Psoas muscle (tissue), 8 donors: ENCODE data around the gene KRT33A. TPM values are rescaled to one million over a fixed set of nuclear protein-coding genes. Genes with fewer than 3 reads are reported as not detected.

ENCODE experiments used
- ATAC-seq, 4 donors: fragments of 200-7000 bp; cut with Tn5 transposase; one replicate each; pipeline ENCODE4 v1.9.1; 2020; ENCODE audit warnings: moderate library complexity in 3 of 4, mild to moderate bottlenecking in 2 of 4
- DNase-seq, 2 donors: peaks; one replicate each; pipeline ENCODE4 v3.0.0-alpha.2; 2020
- H3K27ac ChIP-seq: fragments of 200-600 bp; one replicate; pipeline ENCODE4 v1.8.0; 2022
- H3K27me3 ChIP-seq, 3 donors: fragments of 200-600 bp in 1 of 3; one replicate each; pipeline versions ENCODE4 v1.6.1 to v1.8.0; 2013 to 2022; ENCODE audit warnings: low read length in 2 of 3, mild to moderate bottlenecking in 2 of 3, moderate library complexity in 1 of 3; ENCODE audit not compliant: insufficient read depth in 3 of 3
- H3K36me3 ChIP-seq, 2 donors: fragments of 200-600 bp in 1 of 2; one replicate each; pipeline versions ENCODE4 v1.6.1 to v1.8.0; 2013 to 2022; ENCODE audit warnings: low read depth in 1 of 2, mild to moderate bottlenecking in 1 of 2, moderate library complexity in 1 of 2; ENCODE audit not compliant: insufficient read depth in 1 of 2
- H3K4me1 ChIP-seq: fragments of 200-600 bp; one replicate; pipeline ENCODE4 v1.8.0; 2022
- H3K4me3 ChIP-seq: fragments of 200-600 bp; one replicate; pipeline ENCODE4 v1.8.0; 2022; ENCODE audit warnings: mild to moderate bottlenecking
- H3K9me3 ChIP-seq: fragments of 200-600 bp; one replicate; pipeline ENCODE4 v1.8.0; 2022
- CTCF ChIP-seq: fragments of 200-600 bp; IDR thresholded peaks from one replicate; pipeline ENCODE4 v1.8.0; 2022; ENCODE audit warnings: antibody characterized with exemption
- WGBS, 3 donors: extraction: QIAGEN DNeasy Blood & Tissue Kit; methylation state at CpG; one replicate each; pipeline versions ENCODE4 v1.1.6 to v1.1.7; 2013; 5-methylcytosine and 5-hydroxymethylcytosine counted together
- intact Hi-C, 2 donors: fragments of 100-400 bp; cut with DNase I; formaldehyde crosslinking; loops; one replicate each; pipeline versions ENCODE4 v1.11.0 to v1.14.2; 2022
- polyA plus RNA-seq, 3 donors: library from polyadenylated mRNA; stranded (reverse); fragments of 200-250 nt; gene quantifications; one replicate each; pipeline ENCODE4 v1.2.3, GENCODE V29; 2013
- total RNA-seq, 4 donors: library from RNA; stranded (reverse); fragmentation: NEBNext Ultra II Directional in 2 of 4; extraction: Animal tissue kit (Norgen Biotek cat#: 25700) in 2 of 4; gene quantifications; one replicate each; pipeline versions ENCODE4 v1.2.1 to v1.2.4, GENCODE V29; 2021 to 2023
- donor health status: healthy with polysubstance abuse.
- donor health status: DM: no; HTN: no; CAD: no; lungs with moderate emphysema.
- donor health status: Bipolar disorder and iron deficiency.
- donor health status: healthy.
- donor health status: DM: yes; HTN: yes; CAD: no.
- donor health status: DM: no; HTN: no; CAD: no.
- donor health status: DM: no; HTN: no; CAD: no.
- donor health status: DM: yes; HTN: yes; CAD: no.

The KRT33A gene
- total and polyA plus RNA-seq, 7 donors = not detected

DNA sequence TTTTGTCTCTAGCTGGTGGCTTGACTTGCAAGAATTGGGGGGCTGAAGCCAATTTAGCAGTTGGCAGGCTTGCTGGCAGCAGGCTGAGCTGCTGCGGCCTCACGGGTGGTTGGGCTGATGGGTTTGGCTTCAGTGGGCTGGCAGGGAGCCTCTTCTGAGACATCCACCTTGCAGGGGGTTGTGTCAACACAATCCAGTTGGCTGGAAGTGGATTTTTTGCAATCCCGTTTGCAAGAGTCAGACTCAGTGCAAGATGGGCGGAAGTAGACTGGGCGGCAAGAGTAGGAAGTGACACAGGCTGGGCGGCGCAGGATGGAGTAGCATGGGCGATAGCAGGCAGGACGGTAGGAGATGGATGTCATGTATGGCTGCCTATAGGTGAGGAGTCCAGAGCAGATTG is 43.0 kb downstream of the KRT33A start:
- H3K36me3 ChIP-seq = no peaks in the 10 kb centered on the region
- intact Hi-C loops = no loop called here
- no peak for DNase-seq
- H3K4me3 ChIP-seq = no peak overlapping the region
- H3K9me3 ChIP-seq = no peaks in the 10 kb centered on the region
- H3K27me3 ChIP-seq = peaks cover 0 to 60% (median 8%) of the 10 kb centered on the region in 3 donors
- 32 to 53% (median 40%) methylated on average over 9 of the region's 9 CpGs for WGBS, 3 donors
- H3K4me1 ChIP-seq = no peaks in the 10 kb centered on the region
- no peak for TF ChIP-seq CTCF
- H3K27ac ChIP-seq = no peak overlapping the region
- peak in 2 of 4 donors; percentile 15 to 25 for ATAC-seq

- peaks cover 0 to 46% (median 10%) of the 10 kb centered on the region in 3 donors for H3K27me3 ChIP-seq
- H3K27ac ChIP-seq = no peak overlapping the region
- no peaks in the 10 kb centered on the region for H3K4me1 ChIP-seq
- TF ChIP-seq CTCF = no peak
- WGBS, 3 donors = 52 to 60% (median 59%) methylated on average over 12 of the region's 12 CpGs
- intact Hi-C loops = no loop called here
- ATAC-seq (no peak), DNase-seq (no peak)
- H3K9me3 ChIP-seq = no peaks in the 10 kb centered on the region
- no peak overlapping the region for H3K4me3 ChIP-seq
- H3K36me3 ChIP-seq = no peaks in the 10 kb centered on the region
These were observed 46.5 kb downstream of the KRT33A start for GRCh38 chr17:41304091-41304490.

- no peaks in the 10 kb centered on the region for H3K36me3 ChIP-seq
- no peak for ATAC-seq
- no peak overlapping the region for H3K4me3 ChIP-seq
- no peak for TF ChIP-seq CTCF
- WGBS, 3 donors = 55 to 80% (median 59%) methylated on average over 4 of the region's 4 CpGs
- no peak overlapping the region for H3K27ac ChIP-seq
- peaks cover 0 to 41% (median 10%) of the 10 kb centered on the region in 3 donors for H3K27me3 ChIP-seq
- H3K9me3 ChIP-seq = no peaks in the 10 kb centered on the region
- no peak for DNase-seq
- H3K4me1 ChIP-seq = no peaks in the 10 kb centered on the region
- intact Hi-C loops = no loop called here
These were observed 47.6 kb downstream of the KRT33A start for GRCh38 chr17:41302981-41303380.

DNA sequence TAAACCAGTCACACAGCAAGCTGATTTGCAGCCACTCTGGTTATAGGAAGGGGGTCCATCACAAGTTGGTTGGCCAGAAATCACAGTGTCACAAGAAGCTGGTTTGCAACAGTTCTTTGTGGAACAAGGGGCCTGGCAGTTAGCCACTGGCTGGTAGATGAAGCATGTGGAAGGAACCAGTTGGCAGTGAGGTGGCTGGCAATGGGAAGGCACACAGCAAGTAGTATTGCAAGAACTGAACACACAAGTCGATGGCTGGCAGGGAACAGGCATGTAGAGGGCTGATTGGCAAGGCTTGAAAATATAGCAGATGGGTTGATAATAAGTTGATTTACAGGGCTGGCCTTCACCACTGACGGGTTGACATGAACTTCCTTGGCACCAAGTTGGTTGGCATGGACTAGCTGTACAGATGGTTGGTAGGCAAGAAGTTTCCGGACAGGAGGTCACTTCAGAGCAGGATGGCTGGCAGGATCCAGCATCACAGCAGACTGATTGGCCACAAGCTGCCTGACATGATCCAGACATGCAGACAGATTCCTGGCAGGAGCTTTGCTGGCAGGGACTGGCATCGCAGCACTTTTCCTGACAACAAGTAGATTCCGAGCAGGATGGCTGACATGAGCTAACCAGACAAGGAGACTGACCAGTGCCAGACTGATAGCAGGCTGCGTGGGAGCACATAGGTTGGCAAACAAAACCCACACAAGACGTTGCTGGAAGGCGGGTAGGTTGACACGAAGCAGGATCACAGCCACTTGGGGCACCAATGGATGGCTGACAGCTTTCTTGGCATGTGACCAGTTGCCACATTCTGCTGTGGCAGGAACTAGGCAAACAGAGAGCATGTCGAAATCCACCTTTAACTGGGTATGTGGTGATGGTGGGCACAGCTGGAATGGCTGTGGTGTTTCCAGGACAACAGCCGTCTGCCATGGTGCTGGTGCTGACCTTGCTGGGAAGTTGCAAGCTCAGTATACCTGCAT is 48.4 kb downstream of the KRT33A start, which contains the start of gene KRTAP29-1:
TSS of gene KRTAP29-1 (minus strand) at position 936 of the 986 bp plus-strand sequence. CDS start at position 936, 0 bp downstream.
- 24 to 36% (median 26%) methylated on average over 11 of the region's 11 CpGs for WGBS, 3 donors
- H3K27ac ChIP-seq = no peak within 1 kb of the TSS
- ATAC-seq (peak in 1 of 4 donors; percentile 48), DNase-seq (no peak)
- no peak within 1 kb of the TSS for H3K4me3 ChIP-seq
- TF ChIP-seq CTCF = no peak
- peaks cover 0 to 34% (median 10%) of the 10 kb centered on the region in 3 donors for H3K27me3 ChIP-seq
- intact Hi-C loops = no loop called here
- H3K36me3 ChIP-seq = no peaks in the 10 kb centered on the region
- H3K9me3 ChIP-seq = no peaks in the 10 kb centered on the region
- H3K4me1 ChIP-seq = no peaks in the 10 kb centered on the region
